H1 (cell line): ENCODE results near the gene ATP6AP1. TPM values are rescaled to one million over a fixed set of nuclear protein-coding genes. Genes with fewer than 3 reads are reported as not detected.

Experiments
- CTCF ChIA-PET: fragments of 300-600 bp; sonication (Branson Sonifier 250); formaldehyde crosslinking; loops from one replicate; lab custom pipeline; 2021; ENCODE audit not compliant: partially characterized antibody; lab: Charles Lee
- POLR2A ChIA-PET: fragments of 300-600 bp; sonication (Branson Sonifier 250); formaldehyde crosslinking; loops from one replicate; lab custom pipeline; 2021; ENCODE audit warnings: inconsistent platforms; ENCODE audit not compliant: partially characterized antibody; lab: Charles Lee
- DNase-seq, 2 experiments: peaks; one replicate each; pipeline versions ENCODE4 v3.0.0 to v3.0.0-alpha.2; 2010 to 2022; ENCODE audit warnings: low spot score in 2 of 2, low read depth in 1 of 2, mixed read lengths in 1 of 2
- FAIRE-seq: peaks from 2 replicates; lab custom pipeline; 2011; peaks lifted over from hg19 to GRCh38; lab: Jason Lieb, UNC
- H2AFZ ChIP-seq: 2 replicates; pipeline ENCODE4 v1.8.1; 2012; ENCODE audit warnings: low read length, inconsistent platforms
- H2AK5ac ChIP-seq: 2 replicates; pipeline ENCODE4 v1.6.1; 2013; ENCODE audit warnings: low read depth, low read length
- H2BK120ac ChIP-seq: replicated peaks from 2 replicates; pipeline ENCODE3; 2013; ENCODE audit warnings: low read depth, low read length, inconsistent platforms
- H2BK12ac ChIP-seq: 2 replicates; pipeline ENCODE4 v1.6.1; 2013; ENCODE audit warnings: low read depth, low read length
- H2BK15ac ChIP-seq: 2 replicates; pipeline ENCODE4 v1.6.1; 2013; ENCODE audit warnings: low read length
- H2BK20ac ChIP-seq: 2 replicates; pipeline ENCODE4 v1.6.1; 2013; ENCODE audit warnings: low read length
- H2BK5ac ChIP-seq: 2 replicates; pipeline ENCODE4 v1.6.1; 2013; ENCODE audit warnings: low read depth, low read length
- H3K14ac ChIP-seq: 2 replicates; pipeline ENCODE4 v1.6.1; 2013; ENCODE audit warnings: inconsistent platforms; ENCODE audit not compliant: insufficient read length
- H3K18ac ChIP-seq: 2 replicates; pipeline ENCODE4 v1.6.1; 2013; ENCODE audit warnings: low read length; ENCODE audit errors: extremely low read depth
- H3K23ac ChIP-seq: 2 replicates; pipeline ENCODE4 v1.6.1; 2013; ENCODE audit warnings: inconsistent platforms; ENCODE audit not compliant: insufficient read length
- H3K23me2 ChIP-seq: 2 replicates; pipeline ENCODE4 v1.6.1; 2013; ENCODE audit warnings: low read depth, low read length
- H3K27ac ChIP-seq: 2 replicates; pipeline ENCODE4 v1.6.1; 2011; ENCODE audit warnings: low read depth, low read length, inconsistent platforms
- H3K27me3 ChIP-seq, 4 experiments: replicated peaks in 1 of 4; 1 replicate in 1 of 4; 2 replicates in 3 of 4; pipeline versions ENCODE4 v1.6.1 to v1.8.1; 2011 to 2013; ENCODE audit warnings: low read length in 3 of 4, mild to moderate bottlenecking in 3 of 4, inconsistent platforms in 2 of 4, mixed read lengths in 2 of 4, moderate library complexity in 1 of 4; ENCODE audit not compliant: control insufficient read depth in 3 of 4, insufficient read depth in 3 of 4; ENCODE audit errors: extremely low read depth in 1 of 4
- H3K36me3 ChIP-seq, 4 experiments: 2 replicates each; pipeline versions ENCODE4 v1.6.1 to v1.8.1; 2011 to 2013; ENCODE audit warnings: mild to moderate bottlenecking in 4 of 4, low read length in 3 of 4, moderate library complexity in 2 of 4, control low read depth in 1 of 4, inconsistent platforms in 1 of 4; ENCODE audit not compliant: insufficient read depth in 4 of 4, control insufficient read depth in 2 of 4
- H3K4ac ChIP-seq: replicated peaks from 2 replicates; pipeline ENCODE3; 2013; ENCODE audit warnings: low read length, low read depth, mixed read lengths, inconsistent platforms; ENCODE audit not compliant: insufficient read length
- H3K4me1 ChIP-seq, 4 experiments: replicated peaks in 1 of 4; 1 replicate in 1 of 4; 2 replicates in 3 of 4; pipeline versions ENCODE4 v1.6.1 to v1.8.1; 2011 to 2013; ENCODE audit warnings: low read length in 3 of 4, inconsistent platforms in 2 of 4, mixed read lengths in 1 of 4; ENCODE audit not compliant: insufficient read depth in 4 of 4, control insufficient read depth in 3 of 4
- H3K4me2 ChIP-seq, 2 experiments: 2 replicates each; pipeline versions ENCODE4 v1.6.1 to v1.8.1; 2011 to 2013; ENCODE audit warnings: low read depth in 2 of 2, low read length in 2 of 2, control low read depth in 1 of 2, inconsistent platforms in 1 of 2, mild to moderate bottlenecking in 1 of 2; ENCODE audit not compliant: insufficient read depth in 1 of 2
- H3K4me3 ChIP-seq, 4 experiments: fragments of 200-600, 300-600 bp in 1 of 4; sonication (generic), shearing (Covaris generic), sonication (Bioruptor Twin) in 1 of 4; 2 replicates each; pipeline versions ENCODE4 v1.5.1 to v1.8.1; 2011 to 2016; ENCODE audit warnings: low read length in 4 of 4, low read depth in 3 of 4, control low read depth in 2 of 4, inconsistent platforms in 2 of 4, mild to moderate bottlenecking in 2 of 4, mixed read lengths in 1 of 4, moderate library complexity in 1 of 4; ENCODE audit not compliant: insufficient read depth in 2 of 4; ENCODE audit errors: extremely low read depth in 1 of 4
- H3K56ac ChIP-seq: replicated peaks from 2 replicates; pipeline ENCODE3; 2013; ENCODE audit warnings: low read depth, mild to moderate bottlenecking, mixed read lengths, low read length, inconsistent platforms; ENCODE audit not compliant: insufficient read length
- H3K79me1 ChIP-seq: 2 replicates; pipeline ENCODE4 v1.6.1; 2013; ENCODE audit warnings: low read depth, low read length, control low read depth
- H3K79me2 ChIP-seq, 2 experiments: 2 replicates each; pipeline versions ENCODE4 v1.6.1 to v1.8.1; 2012 to 2013; ENCODE audit warnings: low read length in 2 of 2, mild to moderate bottlenecking in 2 of 2, inconsistent platforms in 1 of 2; ENCODE audit not compliant: insufficient read depth in 2 of 2, control insufficient read depth in 1 of 2
- H3K9ac ChIP-seq, 4 experiments: replicated peaks in 1 of 4; 1 replicate in 1 of 4; 2 replicates in 3 of 4; pipeline versions ENCODE4 v1.6.1 to v1.8.1; 2011 to 2013; ENCODE audit warnings: low read depth in 3 of 4, low read length in 3 of 4, control low read depth in 2 of 4, mild to moderate bottlenecking in 2 of 4, moderate library complexity in 2 of 4, inconsistent platforms in 1 of 4; ENCODE audit errors: extremely low read depth in 1 of 4
- H3K9me3 ChIP-seq, 2 experiments: 2 replicates each; pipeline versions ENCODE4 v1.6.1 to v1.8.1; 2012 to 2013; ENCODE audit warnings: mild to moderate bottlenecking in 2 of 2, moderate library complexity in 2 of 2, control low read depth in 1 of 2, inconsistent platforms in 1 of 2, low read depth in 1 of 2, low read length in 1 of 2, mixed read lengths in 1 of 2; ENCODE audit not compliant: insufficient read depth in 2 of 2
- H4K20me1 ChIP-seq, 2 experiments: replicated peaks in 1 of 2; 2 replicates each; pipeline versions ENCODE3 to v1.8.1; 2011 to 2013; ENCODE audit warnings: inconsistent platforms in 2 of 2, low read length in 2 of 2, mild to moderate bottlenecking in 1 of 2; ENCODE audit not compliant: insufficient read depth in 2 of 2, control insufficient read depth in 1 of 2
- H4K5ac ChIP-seq: 2 replicates; pipeline ENCODE4 v1.6.1; 2013; ENCODE audit warnings: low read length, low read depth, mixed read lengths, inconsistent platforms; ENCODE audit not compliant: insufficient read length
- H4K8ac ChIP-seq: 2 replicates; pipeline ENCODE4 v1.8.0; 2013; ENCODE audit warnings: mild to moderate bottlenecking, moderate library complexity, low read length, inconsistent platforms; ENCODE audit not compliant: insufficient read depth; ENCODE audit errors: extremely low read depth
- H4K91ac ChIP-seq: replicated peaks from 2 replicates; pipeline ENCODE3; 2013; ENCODE audit warnings: low read length, mixed read lengths, inconsistent platforms; ENCODE audit not compliant: insufficient read length
- CBX8 ChIP-seq: fragments of 300-800, 300-1000 bp; sonication (generic); IDR thresholded peaks from 2 replicates; pipeline ENCODE4 v1.7.1; 2016; ENCODE audit warnings: low read depth, low read length, borderline replicate concordance
- SAP30 ChIP-seq: fragments of 300-600 bp; sonication (generic); IDR thresholded peaks from 2 replicates; pipeline ENCODE4 v1.7.1; 2012; ENCODE audit warnings: low read length, moderate library complexity, mild to moderate bottlenecking, inconsistent platforms; ENCODE audit not compliant: insufficient read depth, insufficient replicate concordance
- SRF ChIP-seq: IDR thresholded peaks from 2 replicates; pipeline ENCODE4 v1.6.1; 2011; ENCODE audit warnings: mild to moderate bottlenecking, low read depth, low read length, moderate library complexity
- TAF1 ChIP-seq: IDR thresholded peaks from 2 replicates; pipeline ENCODE4 v1.6.1; 2011; ENCODE audit warnings: mild to moderate bottlenecking, low read depth, low read length
- WGBS, 2 experiments: shearing (Covaris generic) in 1 of 2; methylation state at CpG; one replicate each; pipeline versions ENCODE4 v1.1.6 to v1.1.7; 2013 to 2015; ENCODE audit warnings: low lambda C conversion rate in 2 of 2, mixed read lengths in 2 of 2, inconsistent platforms in 1 of 2, low coverage in 1 of 2, missing lambda C conversion rate in 1 of 2; ENCODE audit not compliant: insufficient replicate concordance in 2 of 2, insufficient coverage in 1 of 2, insufficient read length in 1 of 2; ENCODE audit errors: extremely low coverage in 1 of 2, missing lambda C conversion rate in 1 of 2; 5-methylcytosine and 5-hydroxymethylcytosine counted together
- polyA plus RNA-seq, 7 experiments: library from polyadenylated mRNA; depleted of rRNA in 3 of 7; stranded (reverse) in 5 of 7; unstranded in 2 of 7; fragments of >200 nt in 5 of 7; fragments of 200-250 nt in 2 of 7; gene quantifications; 1 replicate in 5 of 7; 2 replicates in 1 of 7; 4 replicates in 1 of 7; pipeline versions ENCODE4 v1.2.1 to v1.2.3, GENCODE V29; 2011 to 2013; ENCODE audit warnings: missing spikeins in 2 of 7, mixed read lengths in 2 of 7
- total RNA-seq: library from RNA; stranded (reverse); fragmentation: NEBNext Ultra II Directional; extraction: Animal tissue kit (Norgen Biotek cat#: 25700); gene quantifications from 2 replicates; pipeline ENCODE4 v1.2.1, GENCODE V29; 2021

ATP6AP1 gene
- total and polyA plus RNA-seq, 2 of the 8 experiments (the other 6 are each of a cell fraction or from before 2014, with no cell fraction given): 44.6 to 80.8 TPM

DNA sequence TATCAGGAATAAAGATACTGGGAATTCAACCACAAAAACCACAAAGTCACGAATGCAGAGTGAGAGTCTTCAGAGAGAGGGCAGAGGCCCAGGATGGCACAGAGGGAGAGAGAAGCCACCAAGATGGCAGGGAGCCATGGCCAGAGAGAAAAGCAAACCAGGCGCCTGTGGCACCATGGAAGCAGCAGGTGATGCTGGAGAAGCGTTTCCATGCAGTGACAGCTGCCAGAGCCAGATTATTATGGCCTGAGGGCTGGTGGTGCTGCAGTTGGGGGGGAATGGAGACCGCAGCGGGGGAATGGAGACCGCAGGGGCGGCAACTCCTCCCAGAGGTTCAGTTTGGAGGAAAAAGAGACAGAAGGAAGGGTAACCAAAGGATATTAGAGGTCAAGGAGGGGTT, 11.3 kb upstream of the ATP6AP1 start:
- H2BK20ac ChIP-seq: no peak overlapping the region
- peaks cover 0 to 8% (median 0%) of the 10 kb centered on the region in 4 experiments; a peak in 1 of 8 replicates for H3K36me3 ChIP-seq
- TF ChIP-seq CBX8 (no peak), SRF (no peak), SAP30 (no peak), TAF1 (no peak)
- H2AK5ac ChIP-seq: no peak overlapping the region
- no peak overlapping the region for H3K4ac ChIP-seq
- H2BK15ac ChIP-seq: no peak overlapping the region
- peaks cover 0 to 2% (median 0%) of the 10 kb centered on the region in 4 experiments; a peak in 1 of 7 replicates for H3K4me1 ChIP-seq
- no peak overlapping the region for H3K4me2 ChIP-seq
- H3K56ac ChIP-seq: no peak overlapping the region
- no peak overlapping the region for H2BK12ac ChIP-seq
- no peaks in the 10 kb centered on the region for H3K27me3 ChIP-seq
- H3K27ac ChIP-seq: no peak overlapping the region
- no peak overlapping the region for H4K5ac ChIP-seq
- H2BK120ac ChIP-seq: no peak overlapping the region
- no peaks in the 10 kb centered on the region for H4K20me1 ChIP-seq
- 100% methylated on average over 7 of the region's 7 CpGs; no CpG with 5 or more reads in 1 of the 2 experiments for WGBS, 2 experiments
- no peak for DNase-seq
- H3K4me3 ChIP-seq: no peak overlapping the region
- no peak overlapping the region for H4K8ac ChIP-seq
- no peaks in the 10 kb centered on the region for H3K9me3 ChIP-seq
- H3K9ac ChIP-seq: no peak overlapping the region
- ChIA-PET CTCF (no interaction called here), POLR2A (interaction anchor here (0.8 to 8.7 kb wide), 2 partner anchors 17 to 444 kb away, joined by 3 to 76 read pairs; partner anchors contain the start of gene RPL10)
- no peak overlapping the region for H2BK5ac ChIP-seq
- no peak overlapping the region for H2AFZ ChIP-seq
- H3K18ac ChIP-seq: no peak overlapping the region
- no peak overlapping the region for H3K23ac ChIP-seq
- H4K91ac ChIP-seq: no peak overlapping the region
- no peak overlapping the region for H3K14ac ChIP-seq
- H3K23me2 ChIP-seq: no peaks in the 10 kb centered on the region
- H3K79me1 ChIP-seq: no peaks in the 10 kb centered on the region
- FAIRE-seq: no peak
- H3K79me2 ChIP-seq: no peaks in the 10 kb centered on the region
